Vagina (tissue), 2 donors: ENCODE data around the gene CYSRT1. TPM values are rescaled to one million over a fixed set of nuclear protein-coding genes. Genes with fewer than 3 reads are reported as not detected.

Source experiments
- DNase-seq, 2 donors: peaks; one replicate each; pipeline ENCODE4 v3.0.0-alpha.2; 2017; ENCODE audit errors: extremely low spot score in 2 of 2
- H3K27ac ChIP-seq: fragments of 200-600 bp; sonication (generic); one replicate; pipeline ENCODE4 v1.5.1; 2019
- H3K27me3 ChIP-seq: fragments of 200-600 bp; sonication (generic); one replicate; pipeline ENCODE4 v1.5.1; 2019
- H3K36me3 ChIP-seq, 2 donors: fragments of 200-600 bp; sonication (generic); one replicate each; pipeline ENCODE4 v1.5.1; 2017 to 2019
- H3K4me1 ChIP-seq: fragments of 200-600 bp; sonication (generic); one replicate; pipeline ENCODE4 v1.5.1; 2019
- H3K4me3 ChIP-seq, 2 donors: fragments of 200-600 bp; sonication (generic); 1 replicate in 1 of 2; 2 replicates in 1 of 2; pipeline ENCODE4 v1.5.1; 2016 to 2019
- H3K9me3 ChIP-seq: fragments of 200-600 bp; sonication (generic); one replicate; pipeline ENCODE4 v1.5.1; 2019
- POLR2A ChIP-seq, 2 donors: fragments of 450-650 bp; IDR thresholded peaks; one replicate each; pipeline ENCODE4 v1.6.1; 2017; ENCODE audit warnings: antibody characterized with exemption in 2 of 2, mild to moderate bottlenecking in 2 of 2, moderate library complexity in 2 of 2
- POLR2AphosphoS5 ChIP-seq, 2 donors: sonication (generic); formaldehyde crosslinking; IDR thresholded peaks; one replicate each; pipeline ENCODE4 v1.9.0; 2017; ENCODE audit warnings: antibody characterized with exemption in 2 of 2, mild to moderate bottlenecking in 2 of 2, low read depth in 1 of 2; ENCODE audit not compliant: insufficient read depth in 1 of 2
- intact Hi-C: fragments of 100-400 bp; cut with DNase I; formaldehyde crosslinking; loops from one replicate; pipeline ENCODE4 v1.15.1; 2023
- total RNA-seq: library from RNA; depleted of rRNA; stranded (reverse); fragments of >200 nt; gene quantifications from one replicate; pipeline ENCODE4 v1.2.3, GENCODE V29; 2016
- TF ChIP-seq, protein P1 (sequence below), 3 experiments: fragments of 450-650 bp in 2 of 3; fragments of 200-600 bp in 1 of 3; sonication (generic) in 1 of 3; IDR thresholded peaks; one replicate each; pipeline ENCODE4 v1.5.1; 2017 to 2019; ENCODE audit warnings: antibody characterized with exemption in 3 of 3, mild to moderate bottlenecking in 2 of 3, moderate library complexity in 2 of 3

Gene CYSRT1
- total RNA-seq, 1 donor from 2014 or later = 24.3 TPM

- H3K27ac ChIP-seq = no peak overlapping the region
- H3K4me3 ChIP-seq = no peak overlapping the region
- no peaks in the 10 kb centered on the region for H3K9me3 ChIP-seq
- peaks cover 40% of the 10 kb centered on the region for H3K4me1 ChIP-seq
- H3K27me3 ChIP-seq = no peaks in the 10 kb centered on the region
- no peak for DNase-seq
- intact Hi-C loops = no loop called here
- TF ChIP-seq POLR2A (IDR thresholded peaks at IDR 0.05) (no peak), POLR2AphosphoS5 (IDR thresholded peaks at IDR 0.05; ENCODE audit: insufficient read depth in 1 of 2, low read depth in 1 of 2) (no peak)
- TF ChIP-seq, protein P1, sequence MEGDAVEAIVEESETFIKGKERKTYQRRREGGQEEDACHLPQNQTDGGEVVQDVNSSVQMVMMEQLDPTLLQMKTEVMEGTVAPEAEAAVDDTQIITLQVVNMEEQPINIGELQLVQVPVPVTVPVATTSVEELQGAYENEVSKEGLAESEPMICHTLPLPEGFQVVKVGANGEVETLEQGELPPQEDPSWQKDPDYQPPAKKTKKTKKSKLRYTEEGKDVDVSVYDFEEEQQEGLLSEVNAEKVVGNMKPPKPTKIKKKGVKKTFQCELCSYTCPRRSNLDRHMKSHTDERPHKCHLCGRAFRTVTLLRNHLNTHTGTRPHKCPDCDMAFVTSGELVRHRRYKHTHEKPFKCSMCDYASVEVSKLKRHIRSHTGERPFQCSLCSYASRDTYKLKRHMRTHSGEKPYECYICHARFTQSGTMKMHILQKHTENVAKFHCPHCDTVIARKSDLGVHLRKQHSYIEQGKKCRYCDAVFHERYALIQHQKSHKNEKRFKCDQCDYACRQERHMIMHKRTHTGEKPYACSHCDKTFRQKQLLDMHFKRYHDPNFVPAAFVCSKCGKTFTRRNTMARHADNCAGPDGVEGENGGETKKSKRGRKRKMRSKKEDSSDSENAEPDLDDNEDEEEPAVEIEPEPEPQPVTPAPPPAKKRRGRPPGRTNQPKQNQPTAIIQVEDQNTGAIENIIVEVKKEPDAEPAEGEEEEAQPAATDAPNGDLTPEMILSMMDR (IDR thresholded peaks at IDR 0.05) = no peak
- H3K36me3 ChIP-seq = peaks cover 0 to 14% of the 10 kb centered on the region in 2 donors
These were observed 19.8 kb downstream of the CYSRT1 start for GRCh38 chr9:137244486-137245449.

- H3K9me3 ChIP-seq = no peaks in the 10 kb centered on the region
- H3K36me3 ChIP-seq = peaks cover 0 to 14% of the 10 kb centered on the region in 2 donors
- DNase-seq = no peak
- H3K4me3 ChIP-seq = no peak overlapping the region
- intact Hi-C loops = no loop called here
- no peak overlapping the region for H3K27ac ChIP-seq
- H3K4me1 ChIP-seq = peaks cover 35% of the 10 kb centered on the region
- no peaks in the 10 kb centered on the region for H3K27me3 ChIP-seq
- TF ChIP-seq POLR2AphosphoS5 (IDR thresholded peaks at IDR 0.05; ENCODE audit: insufficient read depth in 1 of 2, low read depth in 1 of 2) (no peak), POLR2A (IDR thresholded peaks at IDR 0.05) (no peak)
- TF ChIP-seq, protein P1 (IDR thresholded peaks at IDR 0.05) = no peak
These were observed 20.8 kb downstream of the CYSRT1 start for GRCh38 chr9:137245450-137246421.

DNA sequence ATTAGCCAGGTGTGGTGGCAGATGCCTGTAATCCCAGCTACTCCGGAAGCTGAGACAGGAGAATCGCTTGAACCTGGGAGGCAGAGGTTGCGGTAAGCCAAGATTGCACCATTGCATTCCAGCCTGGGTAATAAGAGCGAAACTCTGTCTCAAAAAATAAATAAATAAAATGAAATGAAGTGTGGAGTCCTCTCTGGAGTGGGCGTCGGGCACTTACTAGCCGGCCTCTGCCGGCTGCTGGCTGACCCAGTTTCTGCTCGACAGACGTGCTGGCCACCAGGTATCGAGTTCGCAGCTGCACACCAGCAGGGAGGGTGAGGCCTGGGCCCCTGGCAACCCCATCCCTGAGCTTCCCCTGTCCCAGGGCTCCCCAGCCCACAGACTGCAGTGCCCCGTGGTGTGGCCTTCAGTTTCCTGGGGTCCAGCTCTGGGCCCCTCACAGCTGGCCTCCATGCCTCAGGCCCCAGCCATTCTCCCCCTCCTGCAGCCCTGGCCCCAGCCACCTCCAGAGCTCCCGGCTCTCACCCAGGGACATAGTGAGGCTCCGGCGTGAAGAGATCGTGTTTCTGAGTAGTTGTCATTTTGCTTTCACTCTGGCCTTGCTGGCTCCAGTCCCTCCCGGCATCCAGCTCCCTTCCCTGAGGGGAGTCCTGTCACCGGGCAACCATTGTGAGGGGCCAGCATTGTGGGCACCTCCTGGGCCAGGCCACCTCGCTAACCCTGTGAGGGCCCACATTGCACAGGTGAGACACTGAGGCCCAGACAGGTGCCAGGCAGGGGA, 22.4 kb downstream of the CYSRT1 start:
- intact Hi-C loops = no loop called here
- no peaks in the 10 kb centered on the region for H3K9me3 ChIP-seq
- peaks cover 27% of the 10 kb centered on the region for H3K4me1 ChIP-seq
- no peak for DNase-seq
- no peaks in the 10 kb centered on the region for H3K27me3 ChIP-seq
- no peak overlapping the region for H3K4me3 ChIP-seq
- peaks cover 0 to 14% of the 10 kb centered on the region in 2 donors for H3K36me3 ChIP-seq
- TF ChIP-seq, protein P1 (IDR thresholded peaks at IDR 0.05) = no peak
- TF ChIP-seq POLR2AphosphoS5 (IDR thresholded peaks at IDR 0.05; ENCODE audit: insufficient read depth in 1 of 2, low read depth in 1 of 2) (no peak), POLR2A (IDR thresholded peaks at IDR 0.05) (no peak)
- H3K27ac ChIP-seq = no peak overlapping the region

GRCh38 chr9:137247916-137248175, 22.9 kb downstream of the CYSRT1 start:
- Histone ChIP-seq H3K4me3 (no peak overlapping the region), H3K27me3 (no peaks in the 10 kb centered on the region), H3K9me3 (no peaks in the 10 kb centered on the region), H3K4me1 (peaks cover 22% of the 10 kb centered on the region), H3K27ac (no peak overlapping the region), H3K36me3 (peaks cover 0 to 11% of the 10 kb centered on the region in 2 donors)
- TF ChIP-seq, protein P1 (IDR thresholded peaks at IDR 0.05) = no peak
- no peak for TF ChIP-seq POLR2A (IDR thresholded peaks at IDR 0.05)
- TF ChIP-seq POLR2AphosphoS5 (IDR thresholded peaks at IDR 0.05; ENCODE audit: insufficient read depth in 1 of 2, low read depth in 1 of 2) = no peak
- intact Hi-C loops = no loop called here
- no peak for DNase-seq
